HG02759 (cell line): ENCODE measurements around the gene NLRP13.
"Not testable (repeated sequence)": the region's sequence is repeated elsewhere in the genome, so short reads cannot be mapped to it uniquely, and the experiment has no call there.

ENCODE experiments used
- ATAC-seq: cut with Tn5 transposase; IDR thresholded peaks from one replicate; pipeline ENCODE4 v1.9.1; 2021; ENCODE audit warnings: mild to moderate bottlenecking, moderate library complexity; ENCODE audit not compliant: unreplicated experiment

The NLRP13 gene, protein sequence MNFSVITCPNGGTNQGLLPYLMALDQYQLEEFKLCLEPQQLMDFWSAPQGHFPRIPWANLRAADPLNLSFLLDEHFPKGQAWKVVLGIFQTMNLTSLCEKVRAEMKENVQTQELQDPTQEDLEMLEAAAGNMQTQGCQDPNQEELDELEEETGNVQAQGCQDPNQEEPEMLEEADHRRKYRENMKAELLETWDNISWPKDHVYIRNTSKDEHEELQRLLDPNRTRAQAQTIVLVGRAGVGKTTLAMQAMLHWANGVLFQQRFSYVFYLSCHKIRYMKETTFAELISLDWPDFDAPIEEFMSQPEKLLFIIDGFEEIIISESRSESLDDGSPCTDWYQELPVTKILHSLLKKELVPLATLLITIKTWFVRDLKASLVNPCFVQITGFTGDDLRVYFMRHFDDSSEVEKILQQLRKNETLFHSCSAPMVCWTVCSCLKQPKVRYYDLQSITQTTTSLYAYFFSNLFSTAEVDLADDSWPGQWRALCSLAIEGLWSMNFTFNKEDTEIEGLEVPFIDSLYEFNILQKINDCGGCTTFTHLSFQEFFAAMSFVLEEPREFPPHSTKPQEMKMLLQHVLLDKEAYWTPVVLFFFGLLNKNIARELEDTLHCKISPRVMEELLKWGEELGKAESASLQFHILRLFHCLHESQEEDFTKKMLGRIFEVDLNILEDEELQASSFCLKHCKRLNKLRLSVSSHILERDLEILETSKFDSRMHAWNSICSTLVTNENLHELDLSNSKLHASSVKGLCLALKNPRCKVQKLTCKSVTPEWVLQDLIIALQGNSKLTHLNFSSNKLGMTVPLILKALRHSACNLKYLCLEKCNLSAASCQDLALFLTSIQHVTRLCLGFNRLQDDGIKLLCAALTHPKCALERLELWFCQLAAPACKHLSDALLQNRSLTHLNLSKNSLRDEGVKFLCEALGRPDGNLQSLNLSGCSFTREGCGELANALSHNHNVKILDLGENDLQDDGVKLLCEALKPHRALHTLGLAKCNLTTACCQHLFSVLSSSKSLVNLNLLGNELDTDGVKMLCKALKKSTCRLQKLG

DNA sequence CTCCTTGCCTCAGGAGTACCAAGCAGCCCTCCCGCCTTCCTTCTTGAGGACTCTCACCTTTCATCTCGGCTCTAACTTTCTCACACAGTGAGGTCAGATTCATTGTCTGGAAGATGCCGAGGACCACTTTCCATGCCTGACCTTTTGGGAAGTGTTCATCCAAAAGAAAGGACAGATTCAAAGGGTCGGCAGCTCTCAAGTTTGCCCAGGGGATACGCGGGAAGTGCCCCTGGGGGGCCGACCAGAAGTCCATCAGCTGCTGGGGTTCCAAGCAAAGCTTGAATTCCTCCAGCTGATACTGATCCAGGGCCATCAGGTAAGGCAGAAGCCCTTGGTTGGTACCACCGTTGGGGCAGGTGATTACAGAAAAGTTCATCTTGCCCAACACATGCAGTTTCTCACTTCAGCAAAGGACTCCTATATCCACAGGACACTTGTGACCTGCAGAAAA lies at the start of gene NLRP13:
TSS of gene NLRP13 (minus strand) at position 401 of the 451 bp plus-strand sequence. CDS start at position 376, 25 bp downstream.
- ATAC-seq = no peak

DNA sequence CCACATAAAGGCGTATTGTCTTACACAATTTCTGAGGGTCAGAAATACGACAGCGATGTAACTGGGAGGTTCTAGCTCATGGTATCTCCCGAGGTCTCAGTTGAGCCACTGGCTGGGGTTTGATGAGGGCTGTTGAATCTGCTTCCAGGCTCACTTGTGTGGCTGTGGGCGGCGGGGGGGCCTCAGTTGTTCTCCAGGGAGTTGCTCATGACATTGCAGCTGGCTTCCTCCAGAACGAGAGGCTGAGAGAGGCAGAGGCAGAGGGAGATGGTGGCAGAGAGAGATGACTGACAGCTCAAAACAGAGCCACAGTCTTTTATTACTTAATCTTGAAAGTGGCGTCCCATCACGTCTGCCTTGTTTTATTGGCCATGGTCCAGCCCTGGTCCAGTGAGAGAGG lies 48.3 kb upstream of the NLRP13 start:
- no peak for ATAC-seq

DNA sequence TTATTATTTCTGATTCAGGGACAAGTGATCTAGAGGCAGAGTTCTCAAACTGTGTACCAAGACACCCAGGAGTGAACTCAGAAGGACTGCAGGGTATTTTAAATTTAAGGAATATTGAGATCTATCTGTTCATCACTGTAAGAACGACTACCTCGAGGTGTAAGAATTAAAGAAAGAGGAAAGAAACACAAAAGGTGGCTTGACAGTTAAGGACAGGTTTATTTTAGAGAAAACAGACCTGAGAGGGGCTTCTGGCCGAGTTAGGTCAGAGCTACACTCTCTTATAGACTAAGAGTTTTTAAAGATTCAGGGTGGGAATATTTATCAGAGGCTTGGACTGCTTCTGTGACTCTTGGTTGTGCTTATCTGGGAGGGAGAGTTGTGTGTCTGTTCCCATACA lies 41.8 kb upstream of the NLRP13 start:
- no peak for ATAC-seq

DNA sequence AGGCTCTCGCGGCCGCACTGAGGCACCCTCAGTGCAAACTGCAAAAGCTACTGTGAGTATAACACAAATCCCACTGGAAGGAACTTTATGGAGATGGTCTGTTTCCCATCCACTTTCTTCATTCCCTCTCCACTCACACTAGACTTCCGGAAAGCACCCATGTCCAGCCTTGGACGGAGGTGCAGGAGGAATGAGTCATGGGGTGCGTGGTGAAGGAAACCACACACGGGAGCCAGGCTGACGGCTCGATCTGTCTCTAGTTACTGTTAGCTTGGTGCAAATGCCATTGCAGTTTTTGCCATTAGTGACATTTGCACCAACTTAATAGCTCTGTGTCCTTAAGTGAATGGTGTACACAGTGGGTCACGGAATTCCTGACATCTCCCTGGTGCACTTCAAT lies 30.1 kb upstream of the NLRP13 start:
- ATAC-seq = no peak

DNA sequence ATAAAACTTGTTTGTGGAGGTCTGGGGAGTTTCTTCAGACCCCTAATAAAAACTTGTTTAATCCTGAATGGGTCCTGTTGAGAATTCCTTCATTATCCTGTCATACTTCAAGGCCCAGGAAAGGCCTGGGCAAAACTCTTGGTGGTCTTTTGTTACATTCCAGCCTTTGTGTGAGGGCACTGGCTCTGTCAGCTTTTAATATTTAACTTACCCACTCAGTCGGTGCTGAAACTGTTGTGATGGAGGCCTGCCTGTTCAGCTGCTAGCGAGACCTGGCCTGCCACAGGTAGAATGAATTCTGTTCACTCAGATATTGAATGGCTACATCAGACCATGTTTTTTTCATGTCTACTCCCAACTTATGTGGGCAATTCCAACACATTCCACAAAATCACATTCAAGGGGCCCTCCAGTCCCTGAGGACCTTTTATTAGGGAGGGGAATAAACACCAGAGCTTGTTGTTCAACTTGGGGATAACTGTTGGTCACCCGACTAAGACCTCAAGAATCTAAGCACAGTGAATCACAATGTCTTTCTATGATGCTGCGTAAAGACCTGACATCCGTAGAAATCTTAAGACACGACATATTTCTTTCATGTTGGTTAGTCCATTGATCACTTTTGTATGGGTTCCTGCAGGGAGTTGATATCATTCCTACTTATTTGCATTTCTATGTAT lies 28.0 kb upstream of the NLRP13 start:
- no peak for ATAC-seq

DNA sequence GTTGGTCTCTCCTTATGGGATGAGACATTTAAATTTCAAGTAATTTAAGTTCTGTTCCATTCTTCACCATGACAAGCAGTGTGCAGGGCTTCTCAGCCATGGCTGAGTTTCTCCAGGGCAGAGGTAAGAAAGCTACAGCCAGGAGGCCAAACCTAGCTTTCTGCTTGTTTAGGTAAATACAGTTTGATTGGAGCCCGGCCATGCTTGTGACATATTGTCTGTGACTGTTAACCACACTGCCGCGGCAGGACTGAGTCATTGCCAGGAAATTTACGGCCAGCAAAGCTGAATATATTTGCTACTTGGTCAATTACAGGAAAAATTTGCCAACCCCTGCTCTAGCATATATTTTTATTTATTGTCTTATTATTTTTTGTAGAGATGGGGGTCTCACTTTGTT lies 26.2 kb upstream of the NLRP13 start:
- no peak for ATAC-seq

DNA sequence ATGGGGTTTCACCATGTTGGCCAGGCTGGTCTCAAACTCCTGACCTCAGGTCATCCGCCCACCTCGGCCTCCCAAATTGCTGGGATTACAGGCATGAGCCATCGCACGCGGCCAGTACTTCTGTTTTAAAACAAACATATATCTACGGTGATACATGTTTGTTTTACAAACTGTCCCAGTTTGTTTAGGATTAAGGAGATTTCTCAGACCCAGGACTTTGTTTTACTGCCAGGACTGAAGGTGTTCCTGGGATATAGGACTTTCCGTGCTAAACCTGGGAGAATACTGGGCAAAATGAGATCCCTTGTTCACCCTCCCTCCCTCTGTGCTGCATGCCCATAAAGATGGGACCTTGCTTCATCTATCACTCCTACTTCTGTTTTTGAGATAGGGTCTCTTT lies 24.3 kb upstream of the NLRP13 start:
- no peak for ATAC-seq

DNA sequence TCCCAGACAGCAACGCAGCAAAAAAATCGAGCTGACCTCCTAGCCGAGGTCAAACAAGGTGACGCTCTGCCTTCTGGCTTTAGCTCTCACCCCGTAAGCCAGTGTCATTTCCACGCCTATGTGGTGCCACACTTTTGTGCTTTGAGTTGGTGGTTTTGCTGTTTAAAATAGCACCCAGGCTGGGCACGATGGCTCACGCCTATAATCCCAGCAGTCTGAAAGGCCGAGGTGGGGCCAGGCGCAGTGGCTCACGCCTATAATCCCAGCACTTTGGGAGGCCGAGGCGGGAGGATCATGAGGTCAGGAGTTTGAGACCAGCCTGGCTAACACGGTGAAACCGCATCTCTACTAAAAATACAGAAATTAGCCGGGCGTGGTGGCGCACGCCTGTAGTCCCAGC lies 18.4 kb upstream of the NLRP13 start:
- ATAC-seq = not testable (repeated sequence)

DNA sequence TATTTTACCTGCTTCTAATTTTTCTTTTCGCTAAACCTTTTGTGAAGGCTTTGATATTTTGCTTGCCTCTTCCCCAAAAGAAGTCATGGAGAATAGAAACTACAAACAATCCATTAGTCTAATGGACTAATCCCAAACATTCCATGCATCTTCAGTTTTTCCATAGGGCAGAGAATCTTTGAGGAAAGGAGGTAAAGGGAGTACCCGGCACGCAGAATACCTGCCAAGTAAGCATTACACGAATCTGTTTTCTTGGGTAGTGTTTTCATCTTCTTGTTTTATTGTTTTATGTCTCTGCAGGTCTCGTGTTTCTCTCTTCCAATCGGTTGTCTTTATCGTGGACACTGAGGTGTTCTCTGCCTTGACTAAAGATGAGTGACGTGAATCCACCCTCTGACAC lies 15.4 kb upstream of the NLRP13 start, which contains the start of gene NLRP8:
TSS of gene NLRP8 (plus strand) at position 301 of the 400 bp plus-strand sequence.
- ATAC-seq = no peak

DNA sequence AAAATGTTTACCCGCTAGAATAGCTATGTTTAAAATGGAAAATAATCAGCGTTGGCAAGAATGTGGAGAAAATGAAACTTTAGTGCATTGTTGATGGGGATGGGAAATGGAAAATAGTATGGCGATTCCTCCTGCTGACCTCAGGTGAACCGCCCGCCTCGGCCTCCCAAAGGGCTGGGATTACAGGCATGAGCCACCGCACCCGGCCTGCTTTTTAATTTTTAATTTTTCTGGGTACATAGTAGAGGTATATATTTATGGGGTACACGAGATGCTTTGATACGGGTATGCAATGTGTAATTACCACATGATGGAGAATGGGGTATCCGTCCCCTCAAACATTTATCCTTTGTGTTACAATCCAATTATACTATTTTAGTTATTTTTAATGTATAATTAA lies 8.2 kb upstream of the NLRP13 start:
- no peak for ATAC-seq

DNA sequence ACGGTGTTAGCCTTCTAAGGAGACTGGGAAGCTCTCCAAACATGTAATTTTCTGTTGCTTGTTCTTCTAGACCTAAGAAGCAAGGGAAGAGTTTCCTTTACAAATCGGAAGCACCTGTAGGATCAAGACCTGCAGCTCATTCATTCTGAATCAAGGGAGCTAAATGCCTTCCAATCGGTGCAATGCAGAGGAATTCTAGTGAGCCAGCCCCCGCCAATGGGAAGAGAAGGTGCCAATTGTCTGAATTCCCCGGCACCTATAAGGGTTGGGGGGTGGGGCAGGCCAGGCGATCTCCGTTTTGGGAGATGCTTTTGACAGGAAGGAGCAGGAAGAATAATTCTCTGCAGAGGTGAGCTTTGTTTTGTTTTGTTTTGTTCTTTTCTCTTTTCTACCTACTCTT lies 7.1 kb upstream of the NLRP13 start:
- ATAC-seq = no peak

DNA sequence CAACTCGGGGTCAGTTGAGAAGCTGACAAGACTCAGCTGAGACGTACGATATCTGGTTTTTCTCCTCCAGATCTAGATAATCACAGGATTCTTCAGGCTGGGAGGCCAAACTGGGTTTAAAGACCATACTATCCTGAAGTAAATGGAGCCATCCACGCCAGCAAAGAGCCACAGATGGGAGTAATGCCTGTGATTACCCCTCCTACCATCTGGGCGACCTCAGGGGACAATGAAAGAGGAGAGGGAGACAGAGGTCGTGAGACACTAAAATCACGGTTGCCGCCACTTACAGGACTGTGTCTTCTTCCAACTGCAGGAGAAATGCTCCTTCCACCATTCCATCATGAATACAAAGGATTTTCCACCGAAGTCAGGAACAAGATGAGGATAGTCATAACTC lies 3.1 kb upstream of the NLRP13 start:
- ATAC-seq = no peak

DNA sequence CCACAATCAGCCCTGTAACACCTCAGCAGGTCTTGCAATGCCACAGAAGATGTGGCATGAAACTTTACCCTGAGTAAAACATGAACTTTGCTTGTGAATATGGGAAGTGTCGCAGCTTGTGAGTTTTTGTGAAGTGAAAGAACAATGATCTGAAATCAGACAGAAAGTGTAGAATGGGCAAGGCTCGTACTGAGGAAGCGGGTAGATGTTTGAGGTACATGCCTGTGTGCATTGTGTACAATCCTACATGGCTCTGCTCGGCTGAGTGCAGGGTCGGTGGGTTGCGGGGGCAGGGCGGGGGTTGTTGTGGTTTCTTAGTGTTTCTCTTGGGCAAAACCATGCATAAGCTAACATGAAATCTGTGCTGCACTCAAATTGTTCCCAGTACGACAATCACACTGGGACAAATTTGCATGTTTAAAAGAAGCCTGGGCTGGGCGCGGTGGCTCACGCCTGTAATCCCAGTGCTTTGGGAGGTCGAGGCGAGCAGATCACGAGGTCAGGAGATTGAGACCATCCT lies 1.1 kb downstream of the NLRP13 start:
- no peak for ATAC-seq

DNA sequence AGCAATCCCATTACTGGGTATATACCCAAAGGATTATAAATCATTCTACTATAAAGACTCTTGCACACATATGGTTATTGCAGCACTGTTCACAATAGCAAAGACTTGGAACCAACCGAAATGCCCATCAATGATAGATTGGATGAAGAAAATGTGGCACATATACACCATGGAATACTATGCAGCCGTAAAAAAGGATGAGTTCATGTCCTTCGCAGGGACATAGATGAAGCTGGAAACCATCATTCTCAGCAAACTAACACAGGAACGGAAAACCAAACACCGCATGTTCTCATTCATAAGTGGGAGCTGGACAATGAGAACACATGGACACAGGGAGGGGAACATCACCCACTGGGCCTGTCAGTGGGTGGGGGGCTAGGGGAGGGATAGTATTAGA lies 2.9 kb downstream of the NLRP13 start:
- not testable (repeated sequence) for ATAC-seq

DNA sequence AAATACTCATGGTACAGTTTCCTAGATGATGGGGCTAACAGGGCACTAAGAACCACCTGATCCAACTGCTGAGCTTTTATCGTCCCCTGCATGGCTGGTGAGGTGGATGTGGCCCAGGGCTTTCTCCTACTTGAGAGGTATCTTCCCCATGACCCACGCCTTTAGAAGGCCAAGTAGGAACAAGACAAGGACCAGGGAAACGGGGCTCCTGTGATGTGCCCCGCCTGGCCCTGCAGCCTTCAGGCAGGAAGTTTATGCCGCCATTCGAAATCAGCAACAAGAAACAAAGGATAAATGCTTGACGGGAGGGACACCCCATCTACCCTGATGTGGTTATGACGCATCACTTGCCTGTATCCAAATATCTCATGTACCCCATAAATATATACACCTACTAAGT lies 4.1 kb downstream of the NLRP13 start:
- no peak for ATAC-seq

DNA sequence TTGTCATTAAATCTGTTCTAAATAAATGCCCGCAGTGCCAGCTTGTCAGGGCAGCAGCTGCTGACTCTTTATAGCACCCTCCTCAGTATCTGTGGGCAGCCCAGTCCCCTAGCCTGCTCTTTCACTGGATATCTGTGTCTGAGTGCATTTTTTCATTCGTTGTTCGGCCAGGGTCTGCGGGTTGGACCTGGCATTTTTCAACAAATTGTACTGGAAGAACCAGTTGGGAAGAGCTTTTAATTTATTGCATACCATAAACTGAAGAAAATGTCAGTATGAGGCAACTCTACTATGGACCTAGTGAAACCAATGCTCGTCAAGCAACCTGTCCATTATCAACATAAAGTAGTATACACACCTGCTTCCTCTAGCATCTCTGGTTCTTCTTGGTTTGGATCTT lies 8.6 kb downstream of the NLRP13 start:
- ATAC-seq = no peak

DNA sequence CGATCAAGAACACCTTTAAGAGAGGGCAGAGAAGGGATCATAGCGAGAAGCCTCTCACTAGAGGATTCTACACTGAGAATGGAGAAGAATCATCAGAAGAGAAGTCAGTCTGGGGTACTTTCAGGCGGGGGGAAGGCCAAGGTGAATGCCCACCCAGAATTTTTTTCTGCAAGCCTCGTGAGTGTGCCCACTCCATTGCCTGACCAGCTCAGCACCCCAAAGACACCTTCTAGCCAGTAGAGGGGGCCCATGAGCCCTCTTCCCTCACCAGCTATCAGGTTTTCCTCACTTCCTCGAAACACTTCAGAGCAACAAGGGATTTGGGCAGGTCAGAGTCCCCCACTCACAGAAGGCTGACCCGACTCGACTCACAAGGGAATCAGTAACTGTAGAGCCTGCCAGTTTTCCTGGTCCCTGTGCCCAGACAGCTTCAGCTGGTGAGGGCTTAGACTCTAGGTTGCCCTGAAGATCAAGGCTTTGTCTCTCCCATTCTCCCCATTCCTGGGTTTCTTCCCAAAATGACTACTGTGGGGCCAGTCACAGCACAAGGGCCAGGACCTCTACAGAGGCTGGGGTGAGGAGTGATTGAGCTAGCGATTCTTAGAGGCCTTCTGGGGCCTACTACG lies 18.4 kb downstream of the NLRP13 start:
- ATAC-seq = no peak

DNA sequence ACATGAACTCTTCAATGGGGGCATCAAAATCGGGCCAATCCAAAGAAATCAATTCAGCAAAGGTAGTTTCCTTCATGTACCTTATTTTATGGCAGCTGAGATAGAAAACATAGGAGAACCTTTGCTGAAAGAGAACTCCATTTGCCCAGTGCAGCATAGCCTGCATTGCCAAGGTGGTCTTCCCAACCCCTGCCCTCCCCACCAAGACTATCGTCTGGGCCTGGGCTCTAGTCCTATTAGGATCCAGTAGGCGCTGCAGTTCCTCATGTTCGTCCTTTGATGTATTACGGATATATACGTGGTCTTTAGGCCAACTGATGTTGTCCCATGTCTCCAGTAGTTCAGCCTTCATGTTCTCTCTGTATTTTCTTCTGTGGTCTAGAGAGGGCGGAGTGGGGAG lies 19.2 kb downstream of the NLRP13 start:
- ATAC-seq = no peak

DNA sequence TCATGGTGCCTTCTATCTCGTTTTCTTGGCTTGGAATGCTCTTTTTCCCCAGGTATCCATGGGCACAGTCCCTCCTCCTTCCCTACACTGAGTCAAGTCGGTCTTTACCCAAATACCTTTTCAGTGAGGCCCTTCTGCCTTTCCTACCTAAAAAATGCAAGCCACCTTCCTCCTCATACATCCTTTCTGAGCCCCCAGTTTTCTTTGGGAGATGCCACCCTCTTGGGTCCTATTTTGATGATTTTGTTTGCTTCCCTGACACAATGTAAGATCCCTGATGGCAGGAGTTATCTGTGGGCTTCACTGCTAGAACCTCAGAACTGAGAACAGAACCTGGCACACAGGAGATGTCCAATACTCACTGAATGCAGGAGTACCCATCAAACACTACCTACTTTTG lies 22.3 kb downstream of the NLRP13 start:
- no peak for ATAC-seq

DNA sequence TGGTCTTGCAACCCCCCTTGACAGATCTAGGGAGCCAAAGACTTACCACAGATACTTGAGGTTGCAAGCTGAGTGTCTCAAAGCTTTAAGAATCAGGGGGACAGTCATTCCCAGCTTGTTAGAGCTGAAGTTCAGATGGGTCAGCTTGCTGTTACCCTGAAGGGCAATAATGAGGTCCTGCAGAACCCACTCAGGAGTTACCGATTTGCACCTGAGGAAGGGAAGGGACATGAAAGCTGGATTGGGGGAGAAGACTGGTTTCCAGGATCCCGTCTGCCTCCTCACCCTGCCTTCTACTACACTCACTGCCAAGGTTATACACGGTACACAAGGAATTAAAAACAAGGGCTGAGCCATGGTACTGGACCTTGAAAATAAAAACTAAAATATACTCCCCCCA lies 24.4 kb downstream of the NLRP13 start:
- ATAC-seq = no peak
